Motor neuron (in vitro differentiated cells): ENCODE data around the gene KCNMB3. TPM values are rescaled to one million over a fixed set of nuclear protein-coding genes. Genes with fewer than 3 reads are reported as not detected.
"Not testable (repeated sequence)": the region's sequence is repeated elsewhere in the genome, so short reads cannot be mapped to it uniquely, and the experiment has no call there.

Experiments
- ATAC-seq, 8 experiments: fragments of 200-7000 bp; cut with Tn5 transposase; replicated peaks in 6 of 8; 2 replicates each; pipeline ENCODE4 v1.8.0; 2021; ENCODE audit warnings: mild to moderate bottlenecking in 8 of 8, moderate library complexity in 8 of 8
- H3K27ac ChIP-seq, 2 donors: fragments of 250-450 bp; sonication (Bioruptor Pico); 2 replicates each; pipeline ENCODE4 v1.9.0; 2021; ENCODE audit warnings: antibody characterized with exemption in 2 of 2, mild to moderate bottlenecking in 2 of 2, moderate library complexity in 1 of 2
- H3K4me1 ChIP-seq, 2 donors: fragments of 250-450 bp; sonication (Bioruptor Pico); replicated peaks in 1 of 2; 2 replicates each; pipeline ENCODE4 v1.6.1; 2021; ENCODE audit warnings: antibody characterized with exemption in 2 of 2, mild to moderate bottlenecking in 2 of 2, moderate library complexity in 1 of 2
- H3K4me3 ChIP-seq, 5 donors: fragments of 250-450 bp; sonication (Bioruptor Pico); 2 replicates each; pipeline ENCODE4 v1.9.0; 2021; ENCODE audit warnings: antibody characterized with exemption in 5 of 5, mild to moderate bottlenecking in 5 of 5, moderate library complexity in 4 of 5
- WGBS, 10 experiments: fragments of 450-650 bp; shearing (Covaris generic); methylation state at CpG; one replicate each; pipeline ENCODE4 v1.0.0; 2022; 5-methylcytosine and 5-hydroxymethylcytosine counted together
- in situ Hi-C, 9 experiments: fragments of 400-800 bp; cut with MboI; loops; one replicate each; pipeline ENCODE4 v1.15.0; 2021; ENCODE audit warnings: low sequenced_read_pairs in 9 of 9, low pct_unique_long_range_greater_than_20kb in 2 of 9; ENCODE audit not compliant: unreplicated experiment in 9 of 9
- total RNA-seq, 8 experiments: library from RNA; unstranded; fragments of 300-600 nt; gene quantifications; 2 replicates each; pipeline versions ENCODE4 v1.2.3 to v1.2.4, GENCODE V29; 2022

Gene KCNMB3
- total RNA-seq, 8 experiments from 2014 or later = 1.4 to 3.4 (median 2.3) TPM

DNA sequence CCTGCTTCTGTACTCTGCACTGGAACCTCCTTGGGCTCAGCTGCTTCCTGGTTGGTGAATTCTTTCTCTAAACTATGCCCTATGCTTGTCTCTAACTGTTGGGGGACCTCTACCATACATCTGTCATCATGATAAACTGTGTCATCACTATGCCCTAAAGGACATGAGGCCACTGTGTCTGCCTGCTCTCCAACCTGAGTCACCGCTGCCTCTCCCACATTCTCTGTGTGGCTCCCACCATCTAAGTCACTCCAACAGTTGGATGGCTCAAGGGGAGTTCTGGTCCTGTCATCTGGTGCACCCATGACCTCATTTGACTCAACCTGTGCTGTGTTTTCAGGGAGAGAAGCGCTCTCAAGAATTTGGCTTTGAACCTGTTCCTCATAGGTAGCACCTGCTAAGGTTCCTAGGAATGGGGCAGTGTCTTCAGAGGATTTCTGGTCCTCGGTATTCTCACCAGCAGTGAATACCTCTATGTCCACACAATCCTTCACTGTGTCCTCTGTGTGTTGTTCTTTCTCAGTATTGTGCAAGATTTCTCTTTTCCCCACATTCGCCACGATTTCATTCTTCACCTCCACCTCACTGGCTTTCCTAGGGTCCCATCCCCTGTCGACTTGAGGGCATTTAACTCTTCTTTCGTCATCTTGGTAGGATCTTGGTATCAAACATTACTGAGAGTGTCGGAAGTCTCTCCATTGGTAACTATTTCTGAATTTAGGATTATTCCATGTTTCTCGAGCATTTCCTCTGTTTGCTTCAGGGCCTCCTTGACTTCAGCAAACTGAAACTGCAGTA is 9.2 kb upstream of the KCNMB3 start:
- peak overlapping the region in 1 of 5 donors; percentile 50 for H3K4me3 ChIP-seq
- ATAC-seq, H3K27ac ChIP-seq, H3K4me1 ChIP-seq, in situ Hi-C loops: not testable (repeated sequence)
- 83 to 100% (median 98%) methylated on average over 1 to 8 of the region's 9 CpGs; no CpG with 5 or more reads in 1 of the 10 experiments for WGBS, 10 experiments

DNA sequence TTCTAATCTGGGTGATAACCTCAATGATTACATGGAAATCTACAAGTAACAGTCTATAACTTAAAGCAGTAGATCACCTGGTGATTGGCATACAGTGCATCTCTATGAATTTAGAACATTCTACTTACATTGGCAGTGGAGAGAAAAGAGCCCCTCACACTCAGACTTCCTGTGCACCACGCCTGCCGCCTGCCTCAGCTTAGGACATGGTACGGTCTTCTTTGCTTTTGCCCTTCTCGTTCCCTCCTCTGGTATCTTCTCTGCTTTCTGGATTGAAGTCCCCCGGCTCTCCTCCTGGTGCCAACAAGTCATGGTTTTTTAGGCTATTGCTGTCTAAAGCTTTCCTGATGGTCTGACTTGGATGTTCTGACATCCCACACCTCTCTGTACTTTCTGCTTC is 7.9 kb upstream of the KCNMB3 start:
- in situ Hi-C loops = no loop called here
- H3K4me1 ChIP-seq = no peaks in the 10 kb centered on the region
- H3K4me3 ChIP-seq = no peak overlapping the region
- ATAC-seq = no peak
- WGBS, 10 experiments = 0 to 100% (median 100%) methylated on average over 1 to 3 of the region's 5 CpGs; no CpG with 5 or more reads in 3 of the 10 experiments
- H3K27ac ChIP-seq = no peak overlapping the region

DNA sequence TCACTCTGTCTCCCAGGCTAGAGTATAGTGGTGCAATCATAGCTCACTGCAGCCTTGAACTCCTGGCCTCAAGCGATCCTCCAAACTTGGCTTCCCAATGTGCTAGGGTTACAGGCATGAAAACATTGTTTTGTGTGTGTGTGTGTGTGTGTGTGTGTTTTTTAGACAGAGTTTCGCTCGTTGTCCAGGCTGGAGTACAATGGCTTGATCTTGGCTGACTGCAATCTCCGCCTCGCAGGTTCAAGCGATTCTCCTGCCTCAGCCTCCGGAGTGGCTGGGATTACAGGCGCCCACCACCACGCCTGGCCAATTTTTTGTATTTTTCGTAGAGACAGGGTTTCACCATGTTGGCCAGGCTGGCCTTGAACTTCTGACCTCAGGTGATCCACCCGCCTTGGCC is 6.8 kb upstream of the KCNMB3 start:
- in situ Hi-C loops, H3K4me3 ChIP-seq, H3K4me1 ChIP-seq, H3K27ac ChIP-seq, ATAC-seq: not testable (repeated sequence)
- 90 to 100% (median 96%) methylated on average over 1 to 8 of the region's 11 CpGs; no CpG with 5 or more reads in 3 of the 10 experiments for WGBS, 10 experiments

DNA sequence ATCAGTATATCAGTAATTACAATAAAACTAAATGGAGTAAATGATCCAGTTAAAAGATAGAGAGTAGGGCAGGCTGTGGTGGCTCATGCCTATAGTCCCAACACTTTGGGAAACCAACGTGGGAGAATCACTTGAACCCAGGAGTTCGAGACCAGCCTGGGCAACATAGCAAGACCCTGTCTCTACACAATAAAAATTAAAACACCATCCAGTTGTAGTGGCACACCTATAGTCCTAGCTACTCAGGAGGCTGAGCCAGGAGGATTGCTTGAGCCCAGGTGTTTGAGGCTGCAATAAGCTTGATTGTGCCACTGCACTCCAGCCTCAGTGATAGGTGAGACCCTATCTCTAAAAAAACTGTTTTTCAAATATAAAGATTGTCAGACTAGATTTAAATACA is 5.9 kb upstream of the KCNMB3 start:
- no peak overlapping the region for H3K27ac ChIP-seq
- 81 to 92% (median 87%) methylated on average over 2 of the region's 2 CpGs; no CpG with 5 or more reads in 4 of the 10 experiments for WGBS, 10 experiments
- ATAC-seq = no peak
- in situ Hi-C loops = no loop called here
- H3K4me3 ChIP-seq = no peak overlapping the region
- no peaks in the 10 kb centered on the region for H3K4me1 ChIP-seq

DNA sequence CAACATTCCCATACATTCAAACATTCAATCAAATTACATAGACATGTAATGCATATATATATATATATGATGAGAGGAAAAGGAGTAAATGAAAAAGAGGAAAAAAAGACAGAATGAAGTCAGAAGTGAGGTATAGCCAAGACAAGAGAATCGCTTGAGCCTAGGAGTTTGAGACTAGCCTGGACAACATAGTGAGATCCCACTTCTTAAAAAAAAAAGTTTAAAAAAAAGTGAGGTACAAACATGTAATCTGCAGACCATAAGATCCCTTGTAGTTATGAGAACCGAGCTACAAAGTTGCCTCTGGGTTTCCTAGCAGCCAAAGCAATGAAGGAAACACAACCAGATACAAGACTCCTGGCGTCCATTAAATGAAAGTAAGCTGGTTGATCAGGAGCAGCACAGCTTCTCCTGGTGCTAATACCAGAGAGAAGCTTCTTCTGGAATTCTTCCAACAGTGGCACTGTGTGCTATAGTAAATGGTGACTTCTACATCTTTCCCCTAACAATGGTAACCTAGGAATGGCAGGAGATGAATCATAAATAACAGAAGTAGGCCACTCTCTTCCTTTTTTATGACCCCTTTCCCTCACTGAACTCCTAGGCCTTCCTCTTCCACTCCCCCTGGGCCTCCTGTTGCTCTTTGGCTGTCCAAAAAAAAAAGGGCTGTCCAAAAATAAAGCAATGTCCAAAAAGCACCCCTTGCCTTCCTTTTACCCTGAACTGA is 3.5 kb downstream of the KCNMB3 start:
- no peak for ATAC-seq
- in situ Hi-C loops = no loop called here
- 72 to 100% (median 92%) methylated on average over 2 to 3 of the region's 3 CpGs; no CpG with 5 or more reads in 1 of the 10 experiments for WGBS, 10 experiments
- Histone ChIP-seq H3K4me1 (no peaks in the 10 kb centered on the region), H3K4me3 (no peak overlapping the region), H3K27ac (no peak overlapping the region)

DNA sequence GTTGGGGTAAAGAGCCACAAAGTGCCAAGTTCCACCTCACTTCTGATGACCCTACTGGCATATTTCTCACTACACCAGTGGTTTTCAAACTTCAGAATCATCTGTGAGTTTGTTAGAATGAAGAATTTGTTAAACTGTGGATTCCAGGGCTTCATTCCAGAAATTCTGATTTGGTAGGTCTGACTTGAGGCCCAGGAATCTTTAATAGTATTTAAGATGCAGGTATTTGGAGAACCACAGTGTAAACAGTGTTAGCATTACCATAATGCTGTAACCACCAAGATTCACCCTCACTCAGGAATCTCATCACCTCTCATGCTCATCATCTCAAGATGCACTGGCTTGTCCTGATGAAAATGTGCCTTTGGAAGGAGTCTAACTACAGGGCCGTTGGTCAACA is 6.0 kb downstream of the KCNMB3 start:
- Histone ChIP-seq H3K27ac (no peak overlapping the region), H3K4me1 (no peaks in the 10 kb centered on the region), H3K4me3 (no peak overlapping the region)
- 83 to 100% (median 100%) methylated on average over 1 of the region's 1 CpG; no CpG with 5 or more reads in 6 of the 10 experiments for WGBS, 10 experiments
- in situ Hi-C loops = no loop called here
- ATAC-seq = peak in 3 of 8 experiments; percentile 97 to 99 (median 98)

DNA sequence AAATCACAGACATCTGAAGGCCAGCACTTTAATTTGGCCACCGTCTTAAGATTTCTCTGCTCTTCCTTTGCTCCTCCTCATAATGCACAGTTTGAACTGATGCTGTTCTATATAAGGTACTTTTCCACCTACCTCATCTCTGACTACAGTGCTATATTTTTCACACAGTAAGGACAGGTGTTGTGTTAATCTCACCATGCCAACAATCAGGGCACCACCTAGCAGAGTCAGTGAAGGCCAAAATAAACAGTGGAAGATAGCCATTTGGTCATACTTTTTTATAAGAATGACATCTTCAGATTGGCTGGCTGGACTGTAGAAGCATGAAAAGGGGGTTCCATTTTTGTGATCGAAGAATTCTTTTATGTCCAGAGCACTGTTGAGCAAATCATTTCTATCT is 8.1 kb downstream of the KCNMB3 start:
- H3K4me1 ChIP-seq, H3K27ac ChIP-seq, H3K4me3 ChIP-seq, in situ Hi-C loops, ATAC-seq: not testable (repeated sequence)
- WGBS, 10 experiments = 100% methylated on average over 1 of the region's 2 CpGs; no CpG with 5 or more reads in 6 of the 10 experiments

DNA sequence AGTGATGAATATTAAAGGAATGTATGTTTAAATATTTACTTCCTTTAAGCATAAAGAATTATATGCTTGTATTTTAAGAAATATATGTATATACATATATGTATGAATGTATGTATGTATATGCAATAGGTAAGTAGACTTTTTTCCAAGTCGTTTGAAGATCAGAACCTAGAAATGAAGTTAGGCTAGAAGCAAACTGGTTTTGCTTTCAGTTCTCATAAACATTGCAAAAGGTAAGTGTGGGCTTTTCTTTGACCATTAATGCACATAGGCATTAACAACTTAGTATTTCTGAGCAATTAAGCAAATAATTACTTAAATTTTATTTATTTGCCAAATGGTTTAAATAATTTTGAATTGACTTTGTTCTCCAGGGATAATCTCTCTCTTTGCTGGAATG is 10.6 kb downstream of the KCNMB3 start:
- H3K4me3 ChIP-seq, H3K4me1 ChIP-seq, ATAC-seq, H3K27ac ChIP-seq, in situ Hi-C loops: not testable (repeated sequence)
- 0 to 100% (median 69%) methylated on average over 1 of the region's 1 CpG; no CpG with 5 or more reads in 2 of the 10 experiments for WGBS, 10 experiments

DNA sequence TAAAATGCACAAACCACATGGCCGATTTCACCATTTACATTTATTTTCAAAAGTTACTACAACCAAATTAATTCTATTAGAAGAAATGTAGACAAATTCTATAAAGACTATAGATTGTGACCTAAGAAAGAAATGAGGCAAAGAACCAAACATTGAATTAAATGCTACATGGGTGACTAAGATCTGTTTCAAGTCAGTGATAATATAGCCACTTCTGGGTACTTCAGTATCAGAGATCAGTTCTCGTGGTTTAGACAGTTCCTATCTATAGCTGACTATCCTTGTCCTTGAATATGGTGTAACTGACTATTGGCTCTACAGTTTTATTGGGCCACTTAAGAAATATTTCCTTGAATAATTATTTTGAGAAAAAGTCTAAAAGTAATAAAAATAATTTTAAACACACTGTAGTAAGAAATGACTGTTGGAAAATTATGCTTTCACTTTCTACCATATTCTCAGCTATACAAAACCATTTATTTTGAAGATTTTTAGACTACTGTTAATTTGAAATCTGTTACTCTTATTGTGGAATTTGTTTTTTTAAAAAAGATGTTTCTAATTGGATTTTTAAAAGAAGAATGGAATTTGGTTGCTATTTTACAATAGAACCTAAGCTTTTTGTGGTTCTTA is 14.1 kb downstream of the KCNMB3 start:
- peaks cover 0 to 21% of the 10 kb centered on the region in 2 donors for H3K4me1 ChIP-seq
- ATAC-seq = no peak
- H3K4me3 ChIP-seq = no peak overlapping the region
- WGBS, 10 experiments = 0 to 100% (median 92%) methylated on average over 1 to 2 of the region's 2 CpGs
- in situ Hi-C loops = no loop called here
- H3K27ac ChIP-seq = no peak overlapping the region

DNA sequence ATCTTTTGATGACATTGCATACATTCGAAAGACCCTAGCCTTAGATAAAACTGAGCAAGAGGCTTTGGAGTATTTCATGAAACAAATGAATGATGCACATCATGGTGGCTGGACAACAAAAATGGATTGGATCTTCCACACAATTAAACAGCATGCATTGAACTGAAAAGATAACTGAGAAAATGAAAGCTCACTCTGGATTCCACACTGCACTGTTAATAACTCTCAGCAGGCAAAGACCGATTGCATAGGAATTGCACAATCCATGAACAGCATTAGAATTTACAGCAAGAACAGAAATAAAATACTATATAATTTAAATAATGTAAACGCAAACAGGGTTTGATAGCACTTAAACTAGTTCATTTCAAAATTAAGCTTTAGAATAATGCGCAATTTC is 16.7 kb downstream of the KCNMB3 start:
- Histone ChIP-seq H3K27ac (peak overlapping the region in 1 of 2 donors; percentile 69), H3K4me3 (no peak overlapping the region), H3K4me1 (peaks cover 1 to 21% of the 10 kb centered on the region in 2 donors)
- peak in 6 of 8 experiments; percentile 31 to 62 (median 43) for ATAC-seq
- in situ Hi-C loops = no loop called here
- 43 to 92% (median 75%) methylated on average over 1 to 4 of the region's 4 CpGs for WGBS, 10 experiments

DNA sequence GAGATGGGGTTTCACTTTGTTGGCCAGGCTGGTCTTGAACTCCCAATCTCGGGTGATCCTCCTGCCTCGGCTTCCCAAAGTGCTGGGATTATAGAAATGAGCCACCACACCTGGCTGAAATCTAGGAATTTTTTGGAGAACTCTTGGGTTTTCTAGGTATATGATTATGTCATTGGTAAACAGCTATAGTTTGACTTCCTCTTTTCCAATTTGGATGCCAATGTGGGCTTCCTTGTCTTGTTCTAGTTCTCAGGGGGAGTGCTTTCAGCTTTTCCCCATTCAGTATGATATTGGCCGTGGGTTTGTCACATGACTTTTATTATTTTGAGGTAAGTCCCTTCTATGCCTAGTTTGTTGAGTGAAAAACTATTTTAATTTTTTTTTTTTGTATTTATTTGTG is 17.9 kb downstream of the KCNMB3 start:
- WGBS, 10 experiments = 80 to 92% (median 80%) methylated on average over 1 to 3 of the region's 3 CpGs; no CpG with 5 or more reads in 4 of the 10 experiments
- in situ Hi-C loops = no loop called here

DNA sequence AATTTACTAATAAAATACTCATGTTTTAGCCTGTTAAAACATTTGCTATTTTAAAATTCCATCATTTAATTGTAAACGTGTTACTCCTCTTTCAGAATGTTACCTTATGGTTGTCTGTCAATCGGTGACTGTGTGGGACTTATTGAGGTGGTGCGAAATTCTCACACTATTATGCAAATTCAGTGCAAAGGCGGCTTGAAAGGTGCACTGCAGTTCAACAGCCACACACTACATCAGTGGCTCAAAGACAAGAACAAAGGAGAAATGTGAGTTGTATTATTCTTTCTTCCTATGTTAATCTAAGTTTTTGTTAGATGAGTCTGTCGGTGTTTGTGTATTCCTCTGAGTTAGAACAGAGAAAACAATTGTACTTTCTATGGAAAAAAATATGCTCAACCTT is 21.7 kb downstream of the KCNMB3 start:
- ATAC-seq = peak in 2 of 8 experiments; percentile 36 to 38
- peaks cover 4 to 12% of the 10 kb centered on the region in 2 donors for H3K4me1 ChIP-seq
- WGBS, 10 experiments = 0 to 80% (median 45%) methylated on average over 1 to 5 of the region's 5 CpGs
- in situ Hi-C loops = no loop called here
- no peak overlapping the region for H3K27ac ChIP-seq
- no peak overlapping the region for H3K4me3 ChIP-seq

More for the DNA sequence above, 17.9 kb downstream of the KCNMB3 start:
- Histone ChIP-seq H3K4me3 (no peak overlapping the region), H3K27ac (no peak overlapping the region), H3K4me1 (peaks cover 4 to 24% of the 10 kb centered on the region in 2 donors)
- ATAC-seq = no peak

DNA sequence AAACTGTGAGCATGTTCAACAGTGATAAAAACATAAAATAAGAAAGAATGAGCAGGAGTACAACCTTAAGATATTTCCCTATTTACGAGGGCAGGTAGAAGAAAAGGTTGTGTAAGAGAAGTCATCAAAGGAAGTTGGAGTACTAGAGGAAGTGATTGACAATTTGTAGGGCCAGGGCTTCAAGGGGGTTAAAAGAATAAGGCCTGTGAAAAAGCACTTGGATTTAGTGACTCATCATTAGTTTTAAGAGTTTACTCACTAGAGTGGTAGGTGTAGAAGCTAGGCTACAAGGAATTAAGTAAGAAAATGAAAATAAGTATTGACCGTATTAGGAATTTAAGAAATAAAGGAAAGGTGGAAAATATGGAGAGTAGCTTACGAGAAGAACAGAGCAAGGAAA is 23.6 kb downstream of the KCNMB3 start:
- in situ Hi-C loops = no loop called here
- ATAC-seq = no peak
- Histone ChIP-seq H3K4me1 (peaks cover 3 to 4% of the 10 kb centered on the region in 2 donors), H3K4me3 (no peak overlapping the region), H3K27ac (no peak overlapping the region)
- whole genome bisulfite sequencing, 10 experiments = 85 to 100% (median 95%) methylated on average over 3 of the region's 3 CpGs
